GM12873 (cell line): Measurements from ENCODE around the gene CNKSR3.

Experiments used
- TF ChIP-seq, protein P1 (sequence below): IDR thresholded peaks from 2 replicates; pipeline ENCODE4 v1.5.1; 2012; ENCODE audit warnings: low read depth, mild to moderate bottlenecking, moderate library complexity, low read length, control low read depth; ENCODE audit not compliant: insufficient read depth; ENCODE audit errors: missing control alignments

The CNKSR3 gene

DNA sequence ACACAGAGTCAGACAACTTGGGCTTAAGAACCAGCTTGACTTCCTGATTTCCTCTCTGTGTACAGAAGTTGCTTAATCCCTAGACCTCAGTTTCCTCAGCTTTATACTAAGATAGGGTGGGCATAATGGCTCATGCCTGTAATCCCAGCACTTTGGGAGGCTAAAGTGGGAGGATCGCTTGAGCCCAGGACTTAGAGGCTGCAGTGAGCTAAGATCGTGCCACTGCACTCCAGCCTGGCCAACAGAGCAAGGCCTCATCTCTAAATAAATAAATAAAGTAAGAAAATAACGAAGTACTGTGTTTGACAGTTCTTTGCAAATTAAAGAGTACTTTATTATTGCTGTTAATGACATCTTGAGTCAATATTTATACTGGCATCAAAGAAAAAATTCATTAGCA, 41.7 kb downstream of the CNKSR3 start:
- TF ChIP-seq, protein P1, sequence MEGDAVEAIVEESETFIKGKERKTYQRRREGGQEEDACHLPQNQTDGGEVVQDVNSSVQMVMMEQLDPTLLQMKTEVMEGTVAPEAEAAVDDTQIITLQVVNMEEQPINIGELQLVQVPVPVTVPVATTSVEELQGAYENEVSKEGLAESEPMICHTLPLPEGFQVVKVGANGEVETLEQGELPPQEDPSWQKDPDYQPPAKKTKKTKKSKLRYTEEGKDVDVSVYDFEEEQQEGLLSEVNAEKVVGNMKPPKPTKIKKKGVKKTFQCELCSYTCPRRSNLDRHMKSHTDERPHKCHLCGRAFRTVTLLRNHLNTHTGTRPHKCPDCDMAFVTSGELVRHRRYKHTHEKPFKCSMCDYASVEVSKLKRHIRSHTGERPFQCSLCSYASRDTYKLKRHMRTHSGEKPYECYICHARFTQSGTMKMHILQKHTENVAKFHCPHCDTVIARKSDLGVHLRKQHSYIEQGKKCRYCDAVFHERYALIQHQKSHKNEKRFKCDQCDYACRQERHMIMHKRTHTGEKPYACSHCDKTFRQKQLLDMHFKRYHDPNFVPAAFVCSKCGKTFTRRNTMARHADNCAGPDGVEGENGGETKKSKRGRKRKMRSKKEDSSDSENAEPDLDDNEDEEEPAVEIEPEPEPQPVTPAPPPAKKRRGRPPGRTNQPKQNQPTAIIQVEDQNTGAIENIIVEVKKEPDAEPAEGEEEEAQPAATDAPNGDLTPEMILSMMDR = no peak

DNA sequence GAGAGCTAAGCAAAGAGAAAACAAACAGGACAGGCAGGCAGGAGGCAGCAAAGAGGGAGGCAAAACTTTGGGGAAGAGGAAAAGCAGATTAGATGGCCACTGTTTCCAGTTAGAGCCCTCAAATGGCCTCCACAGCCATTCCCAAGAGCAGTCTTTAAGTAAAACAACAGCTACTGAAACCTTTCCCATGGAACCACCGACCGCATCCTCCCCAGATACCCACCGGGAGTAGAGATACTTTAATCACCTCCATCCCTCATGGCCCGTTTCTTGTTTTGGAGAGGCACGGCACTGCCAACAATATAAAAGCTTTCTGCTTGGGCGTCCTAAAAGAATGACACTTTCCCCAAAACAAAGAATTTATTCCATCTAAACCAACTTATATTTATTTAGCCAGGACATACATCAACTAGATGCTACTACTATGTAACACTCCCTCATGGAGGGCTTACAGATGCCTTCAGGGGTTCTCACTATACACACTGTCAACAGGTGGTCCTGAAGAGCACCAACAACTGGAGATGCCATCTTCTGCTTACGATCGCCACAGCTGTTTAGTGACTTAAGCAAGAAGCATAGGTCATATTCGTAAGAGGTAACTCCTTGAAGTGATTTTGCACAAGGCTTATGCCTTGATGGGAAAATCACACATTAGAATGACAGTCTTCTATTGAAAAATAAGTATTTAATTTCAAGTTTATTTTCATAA, 43.4 kb downstream of the CNKSR3 start:
- TF ChIP-seq, protein P1 = no peak

DNA sequence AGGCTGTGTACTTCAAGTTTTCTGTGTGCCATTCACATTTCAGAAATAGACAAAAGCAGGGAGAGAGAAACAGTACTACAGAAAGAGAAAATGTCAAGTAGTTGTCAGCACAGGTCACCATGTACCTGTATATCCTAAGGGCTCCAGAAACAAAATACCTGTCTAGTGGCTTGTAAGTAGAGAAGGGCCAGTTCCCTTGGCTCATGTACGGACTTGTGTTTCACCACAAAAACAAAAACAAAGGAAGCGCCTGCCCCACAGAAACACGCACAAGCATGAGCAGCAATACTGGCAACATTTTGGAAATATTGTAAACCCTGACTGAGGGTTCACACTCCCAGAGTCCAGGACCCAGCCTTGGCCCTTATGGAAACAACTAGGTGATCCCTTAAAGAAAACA, 44.3 kb downstream of the CNKSR3 start:
- TF ChIP-seq, protein P1 = no peak

DNA sequence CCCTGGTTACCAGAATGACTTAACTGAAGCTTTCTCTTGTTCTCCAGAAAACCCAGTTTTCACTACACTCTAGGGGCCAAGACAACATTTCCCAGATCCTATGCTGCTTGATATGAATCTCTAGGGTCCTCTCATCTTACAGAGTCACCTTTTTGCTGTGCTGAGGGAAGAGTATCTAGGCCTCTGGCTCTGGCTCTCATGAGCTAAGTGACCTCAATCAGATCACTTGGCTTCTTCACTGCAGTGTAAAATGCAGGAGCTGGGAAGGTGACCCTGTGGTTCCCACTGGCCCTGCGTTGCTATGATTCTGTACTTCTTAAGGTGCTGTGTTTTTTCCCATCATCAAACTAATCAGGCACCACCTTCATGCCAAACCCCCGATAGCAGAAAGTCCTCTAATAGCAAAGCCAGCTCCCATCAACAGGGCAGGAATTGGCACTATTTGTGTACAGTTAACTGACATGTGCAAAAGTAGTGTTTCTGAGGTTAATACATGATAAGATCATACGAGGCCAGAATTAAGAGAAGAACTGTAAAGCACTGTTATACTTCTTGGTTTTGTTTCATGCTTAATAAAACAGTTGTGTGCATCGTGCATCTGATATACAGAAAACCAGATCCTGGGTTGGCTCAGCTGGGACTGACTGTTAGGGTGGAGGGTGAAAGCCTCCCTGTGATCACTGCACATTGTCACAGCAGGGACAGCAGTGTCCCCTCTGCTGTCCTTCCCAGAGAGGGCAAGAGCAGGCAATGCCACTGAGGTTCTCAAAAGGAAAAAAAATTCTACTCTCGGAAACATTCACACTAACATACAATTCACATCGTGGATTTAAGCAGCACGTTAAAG, 46.7 kb downstream of the CNKSR3 start:
- TF ChIP-seq, protein P1 = no peak

DNA sequence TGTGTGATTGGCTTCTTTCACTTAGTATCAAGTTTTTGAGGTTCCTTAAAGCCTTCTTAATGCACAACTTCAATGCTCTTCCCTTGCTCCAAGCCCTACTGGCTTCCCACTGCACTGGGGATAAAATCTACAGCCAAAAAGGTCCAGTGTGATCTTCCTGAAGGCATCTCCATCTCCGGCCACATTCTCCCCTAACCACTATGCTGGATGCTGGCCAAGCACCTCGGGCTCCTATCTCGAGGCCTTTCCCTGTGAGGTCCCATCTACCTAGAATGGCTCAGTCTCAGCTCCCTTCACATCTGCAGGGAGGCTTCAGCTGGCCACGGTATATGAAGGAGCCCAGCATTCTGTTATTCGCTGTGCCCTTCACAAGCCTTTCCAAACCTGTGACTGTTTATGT, 48.1 kb downstream of the CNKSR3 start:
- TF ChIP-seq, protein P1 = no peak

DNA sequence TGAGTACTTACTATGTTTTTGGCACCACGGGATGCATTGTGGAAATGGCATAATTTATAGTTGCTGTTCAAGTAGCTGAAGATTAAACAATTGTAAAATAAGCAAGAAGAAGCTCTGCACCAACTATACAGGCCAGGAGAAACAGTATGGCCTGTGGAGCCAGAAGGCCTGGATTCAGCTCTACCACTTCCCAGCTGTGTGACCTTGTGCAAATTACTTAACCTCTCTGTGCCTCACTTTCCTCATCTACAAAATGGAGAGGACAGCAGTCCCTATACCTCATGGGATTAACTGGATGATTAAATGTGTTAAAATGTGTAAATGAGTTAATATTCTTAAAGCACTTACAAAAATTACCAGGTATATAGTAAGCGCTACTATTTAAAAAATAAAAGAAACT, 49.1 kb downstream of the CNKSR3 start:
- TF ChIP-seq, protein P1 = no peak

DNA sequence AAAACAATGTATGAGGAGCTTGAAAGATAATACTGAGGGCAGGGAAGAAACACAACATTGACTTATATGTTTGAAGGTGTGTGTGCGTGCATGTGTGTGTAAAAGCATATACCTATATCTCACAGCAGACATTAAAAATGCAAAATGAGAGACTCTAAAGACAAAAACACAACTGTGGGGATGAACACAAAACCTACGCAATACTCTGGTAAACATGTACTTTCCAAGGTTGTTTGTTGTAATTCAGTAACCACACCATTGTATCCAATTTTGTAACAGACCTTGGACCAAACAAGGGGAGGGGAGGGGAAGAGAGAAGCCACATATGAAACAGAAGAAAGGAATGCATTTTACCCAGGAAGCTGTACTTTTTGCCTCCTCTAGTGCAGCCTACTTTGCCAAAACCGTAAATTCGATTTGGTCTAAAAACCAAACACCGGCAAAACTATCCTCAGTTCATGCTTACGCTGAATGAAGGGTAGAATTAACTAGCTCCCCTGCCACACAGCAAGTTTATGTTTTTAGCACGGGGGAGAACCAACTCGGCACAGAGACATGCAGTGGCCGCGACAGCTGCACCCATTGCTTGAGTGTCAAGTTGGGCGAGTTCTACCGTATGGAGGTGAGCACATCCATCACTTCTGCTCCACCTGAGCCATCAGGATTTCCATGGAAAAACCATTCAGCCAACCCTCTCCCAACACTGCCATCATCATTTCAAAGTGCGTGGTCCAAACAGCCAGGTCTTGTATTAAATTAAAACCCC, 50.0 kb downstream of the CNKSR3 start:
- TF ChIP-seq, protein P1 = no peak
